Parathyroid adenoma (tissue), 2 donors: ENCODE data around the gene ARMC8.

Experiments
- H2AFZ ChIP-seq: fragments of 300-600 bp; sonication (generic); one replicate; pipeline ENCODE4 v1.7.0; 2017; ENCODE audit warnings: antibody characterized with exemption, mild to moderate bottlenecking
- H3K27ac ChIP-seq: fragments of 300-600 bp; sonication (generic); one replicate; pipeline ENCODE4 v1.7.0; 2017
- H3K27me3 ChIP-seq: fragments of 300-600 bp; sonication (generic); one replicate; pipeline ENCODE4 v1.7.0; 2017; ENCODE audit warnings: low read length; ENCODE audit not compliant: control insufficient read depth, insufficient read depth
- H3K36me3 ChIP-seq: fragments of 300-600 bp; sonication (generic); one replicate; pipeline ENCODE4 v1.7.0; 2017; ENCODE audit warnings: low read length; ENCODE audit not compliant: control insufficient read depth, insufficient read depth
- H3K4me1 ChIP-seq: fragments of 300-600 bp; sonication (generic); one replicate; pipeline ENCODE4 v1.7.0; 2017; ENCODE audit warnings: control low read depth
- H3K4me2 ChIP-seq: fragments of 300-600 bp; sonication (generic); one replicate; pipeline ENCODE4 v1.7.0; 2017; ENCODE audit warnings: low read length
- H3K4me3 ChIP-seq: fragments of 300-600 bp; sonication (generic); one replicate; pipeline ENCODE4 v1.7.0; 2017; ENCODE audit warnings: low read depth, low read length
- H3K79me2 ChIP-seq: fragments of 300-600 bp; sonication (generic); one replicate; pipeline ENCODE4 v1.7.0; 2017; ENCODE audit warnings: control low read depth
- H3K9ac ChIP-seq: fragments of 300-600 bp; sonication (generic); one replicate; pipeline ENCODE4 v1.7.0; 2017; ENCODE audit warnings: mild to moderate bottlenecking
- H3K9me3 ChIP-seq: fragments of 300-600 bp; sonication (generic); one replicate; pipeline ENCODE4 v1.7.0; 2017; ENCODE audit warnings: low read length; ENCODE audit not compliant: control insufficient read depth
- CTCF ChIP-seq: fragments of 300-600 bp; sonication (generic); IDR thresholded peaks from one replicate; pipeline ENCODE4 v1.7.0; 2017; ENCODE audit warnings: antibody characterized with exemption, mild to moderate bottlenecking
- donor health status: primary hyperparathyroidism.

ARMC8 gene

GRCh38 chr3:138303474-138303873, 116.4 kb downstream of the ARMC8 start:
- Histone ChIP-seq H3K27me3 (no peaks in the 10 kb centered on the region), H3K79me2 (no peaks in the 10 kb centered on the region), H2AFZ (no peak overlapping the region), H3K36me3 (no peaks in the 10 kb centered on the region), H3K9me3 (no peaks in the 10 kb centered on the region), H3K4me3 (no peak overlapping the region), H3K4me1 (no peaks in the 10 kb centered on the region), H3K9ac (no peak overlapping the region), H3K27ac (no peak overlapping the region), H3K4me2 (no peak overlapping the region)
- TF ChIP-seq CTCF, result no peak

- H3K36me3 ChIP-seq, result no peaks in the 10 kb centered on the region
- no peak for TF ChIP-seq CTCF
- H3K4me3 ChIP-seq, result no peak overlapping the region
- H3K9ac ChIP-seq, result no peak overlapping the region
- no peaks in the 10 kb centered on the region for H3K9me3 ChIP-seq
- H3K27ac ChIP-seq, result no peak overlapping the region
- H2AFZ ChIP-seq, result no peak overlapping the region
- no peaks in the 10 kb centered on the region for H3K27me3 ChIP-seq
- no peaks in the 10 kb centered on the region for H3K4me1 ChIP-seq
- H3K79me2 ChIP-seq, result no peaks in the 10 kb centered on the region
- H3K4me2 ChIP-seq, result no peak overlapping the region
These were observed 120.8 kb downstream of the ARMC8 start for GRCh38 chr3:138307899-138308298.

DNA sequence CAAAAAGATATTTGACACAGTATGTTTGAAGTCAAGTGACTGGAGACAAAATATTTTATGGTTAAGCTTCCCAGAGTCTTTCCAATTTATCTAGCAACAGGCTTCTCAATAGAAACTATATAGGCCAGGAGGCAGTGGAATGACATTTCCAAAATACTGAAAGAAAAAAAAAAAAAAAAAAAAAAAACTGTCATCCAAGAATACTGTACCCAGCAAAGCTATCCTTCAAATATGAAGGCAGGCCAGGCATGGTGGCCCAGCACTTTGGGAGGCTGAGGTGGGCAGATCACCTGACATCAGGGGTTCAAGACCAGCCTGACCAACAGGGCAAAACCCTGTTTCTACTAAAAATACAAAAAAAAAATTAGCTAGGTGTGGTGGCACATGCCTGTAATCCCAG, 121.7 kb downstream of the ARMC8 start:
- TF ChIP-seq CTCF, result no peak
- no peak overlapping the region for H3K4me3 ChIP-seq
- no peaks in the 10 kb centered on the region for H3K79me2 ChIP-seq
- no peaks in the 10 kb centered on the region for H3K27me3 ChIP-seq
- H3K4me1 ChIP-seq, result no peaks in the 10 kb centered on the region
- H3K4me2 ChIP-seq, result no peak overlapping the region
- no peak overlapping the region for H2AFZ ChIP-seq
- no peaks in the 10 kb centered on the region for H3K36me3 ChIP-seq
- H3K9ac ChIP-seq, result no peak overlapping the region
- H3K27ac ChIP-seq, result no peak overlapping the region
- no peaks in the 10 kb centered on the region for H3K9me3 ChIP-seq

DNA sequence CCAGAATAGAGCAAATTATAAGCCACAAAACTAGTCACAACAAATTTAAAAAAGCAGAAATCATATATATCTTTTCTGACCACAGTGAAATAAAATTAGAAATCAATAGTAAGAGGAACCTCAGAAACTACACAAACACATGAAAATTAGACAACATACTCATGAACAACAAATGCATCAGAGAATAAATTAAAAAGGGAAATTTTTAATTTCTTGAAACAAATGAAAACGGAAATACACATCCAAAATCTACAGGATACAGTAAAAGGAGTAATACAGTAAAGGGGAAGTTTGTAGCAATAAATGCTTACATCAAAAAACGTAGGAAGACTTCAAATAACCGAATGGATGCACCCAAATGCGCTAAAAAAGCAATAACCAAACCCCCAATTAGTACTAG, 123.4 kb downstream of the ARMC8 start:
- Histone ChIP-seq H3K36me3 (no peaks in the 10 kb centered on the region), H3K79me2 (no peaks in the 10 kb centered on the region), H3K4me2 (no peak overlapping the region), H3K4me3 (no peak overlapping the region), H3K9me3 (no peaks in the 10 kb centered on the region), H3K9ac (no peak overlapping the region), H3K27me3 (no peaks in the 10 kb centered on the region), H3K27ac (no peak overlapping the region), H3K4me1 (no peaks in the 10 kb centered on the region), H2AFZ (no peak overlapping the region)
- TF ChIP-seq CTCF, result no peak

GRCh38 chr3:138314751-138315150, 127.7 kb downstream of the ARMC8 start:
- no peak overlapping the region for H3K9ac ChIP-seq
- no peak for TF ChIP-seq CTCF
- no peaks in the 10 kb centered on the region for H3K4me1 ChIP-seq
- H3K4me3 ChIP-seq, result no peak overlapping the region
- no peaks in the 10 kb centered on the region for H3K9me3 ChIP-seq
- no peaks in the 10 kb centered on the region for H3K36me3 ChIP-seq
- no peaks in the 10 kb centered on the region for H3K79me2 ChIP-seq
- H3K27me3 ChIP-seq, result no peaks in the 10 kb centered on the region
- no peak overlapping the region for H3K27ac ChIP-seq
- no peak overlapping the region for H2AFZ ChIP-seq
- H3K4me2 ChIP-seq, result no peak overlapping the region
